OCI-LY3 (cell line): ENCODE measurements around the gene MED20.
A peak's percentile ranks its signal among the peaks of the same experiment; 100 is the strongest.

Source experiments
- H2AFZ ChIP-seq: fragments of 200-600, 300-600 bp; shearing (Covaris generic); 2 replicates; pipeline ENCODE4 v1.6.0; 2014; ENCODE audit warnings: antibody characterized with exemption, low read depth, low read length
- H3K27ac ChIP-seq: fragments of 200-600, 300-600 bp; sonication (generic); 2 replicates; pipeline ENCODE4 v1.5.1; 2014; ENCODE audit warnings: mild to moderate bottlenecking, low read length, moderate library complexity, mixed read lengths
- H3K27me3 ChIP-seq: fragments of 200-600, 300-600 bp; sonication (generic); 2 replicates; pipeline ENCODE4 v1.6.1; 2014; ENCODE audit warnings: low read depth, low read length, mixed read lengths
- H3K36me3 ChIP-seq: fragments of 200-600, 300-600 bp; sonication (generic); replicated peaks from 2 replicates; pipeline ENCODE3; 2014; ENCODE audit warnings: low read depth, low read length, mixed read lengths
- H3K4me1 ChIP-seq: fragments of 300-600, 200-600 bp; sonication (generic); 2 replicates; pipeline ENCODE4 v1.6.1; 2014; ENCODE audit warnings: low read length, mixed read lengths
- H3K4me2 ChIP-seq: fragments of 200-600, 300-600 bp; sonication (generic); 2 replicates; pipeline ENCODE4 v1.6.1; 2014; ENCODE audit warnings: low read length, mixed read lengths
- H3K4me3 ChIP-seq: fragments of 300-600, 200-600 bp; sonication (generic); 2 replicates; pipeline ENCODE4 v1.5.1; 2014; ENCODE audit warnings: antibody characterized with exemption, mild to moderate bottlenecking, low read length, moderate library complexity
- H3K79me2 ChIP-seq: fragments of 300-600, 200-600 bp; shearing (Covaris generic); 2 replicates; pipeline ENCODE4 v1.6.1; 2014; ENCODE audit warnings: mild to moderate bottlenecking, low read length, mixed read lengths
- H3K9ac ChIP-seq: fragments of 300-600, 200-600 bp; shearing (Covaris generic); 2 replicates; pipeline ENCODE4 v1.6.0; 2014; ENCODE audit warnings: mild to moderate bottlenecking, low read length, moderate library complexity
- H3K9me3 ChIP-seq: fragments of 200-600, 300-600 bp; shearing (Covaris generic); 2 replicates; pipeline ENCODE4 v1.6.1; 2014; ENCODE audit warnings: low read length, mixed read lengths; ENCODE audit not compliant: insufficient read depth
- H4K20me1 ChIP-seq: fragments of 200-600, 300-600 bp; sonication (generic); 2 replicates; pipeline ENCODE4 v1.6.1; 2016; ENCODE audit warnings: low read length, mixed read lengths; ENCODE audit not compliant: insufficient read depth
- EZH2phosphoT487 ChIP-seq: fragments of 200-600 bp; shearing (Covaris generic); IDR thresholded peaks from 2 replicates; pipeline ENCODE4 v1.6.1; 2018; ENCODE audit warnings: antibody characterized with exemption, mixed run types, low read depth
- TF ChIP-seq, protein P1 (sequence below): fragments of 200-600, 300-600 bp; sonication (generic); IDR thresholded peaks from 2 replicates; pipeline ENCODE4 v1.5.1; 2014; ENCODE audit warnings: antibody characterized with exemption, low read length, low read depth

Gene MED20, protein sequence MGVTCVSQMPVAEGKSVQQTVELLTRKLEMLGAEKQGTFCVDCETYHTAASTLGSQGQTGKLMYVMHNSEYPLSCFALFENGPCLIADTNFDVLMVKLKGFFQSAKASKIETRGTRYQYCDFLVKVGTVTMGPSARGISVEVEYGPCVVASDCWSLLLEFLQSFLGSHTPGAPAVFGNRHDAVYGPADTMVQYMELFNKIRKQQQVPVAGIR

GRCh38 chr6:41920921-41921711 lies at the start of gene MED20, which contains the start of gene BYSL:
Gene MED20 (minus strand): TSS chr6:41921139. CDS start chr6:41921018, 121 bp downstream.
Gene BYSL (plus strand): TSS chr6:41921499. CDS start chr6:41921563, 64 bp downstream.
- H3K79me2 ChIP-seq, result peaks cover 74% of the 10 kb centered on the region
- TF ChIP-seq, protein P1, sequence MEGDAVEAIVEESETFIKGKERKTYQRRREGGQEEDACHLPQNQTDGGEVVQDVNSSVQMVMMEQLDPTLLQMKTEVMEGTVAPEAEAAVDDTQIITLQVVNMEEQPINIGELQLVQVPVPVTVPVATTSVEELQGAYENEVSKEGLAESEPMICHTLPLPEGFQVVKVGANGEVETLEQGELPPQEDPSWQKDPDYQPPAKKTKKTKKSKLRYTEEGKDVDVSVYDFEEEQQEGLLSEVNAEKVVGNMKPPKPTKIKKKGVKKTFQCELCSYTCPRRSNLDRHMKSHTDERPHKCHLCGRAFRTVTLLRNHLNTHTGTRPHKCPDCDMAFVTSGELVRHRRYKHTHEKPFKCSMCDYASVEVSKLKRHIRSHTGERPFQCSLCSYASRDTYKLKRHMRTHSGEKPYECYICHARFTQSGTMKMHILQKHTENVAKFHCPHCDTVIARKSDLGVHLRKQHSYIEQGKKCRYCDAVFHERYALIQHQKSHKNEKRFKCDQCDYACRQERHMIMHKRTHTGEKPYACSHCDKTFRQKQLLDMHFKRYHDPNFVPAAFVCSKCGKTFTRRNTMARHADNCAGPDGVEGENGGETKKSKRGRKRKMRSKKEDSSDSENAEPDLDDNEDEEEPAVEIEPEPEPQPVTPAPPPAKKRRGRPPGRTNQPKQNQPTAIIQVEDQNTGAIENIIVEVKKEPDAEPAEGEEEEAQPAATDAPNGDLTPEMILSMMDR, result peak; percentile 96
- no peak for TF ChIP-seq EZH2phosphoT487
- peak within 1 kb of the TSS; percentile 87 for H3K9ac ChIP-seq
- peaks cover 28% of the 10 kb centered on the region for H3K4me1 ChIP-seq
- peak within 1 kb of the TSS; percentile 95 for H3K4me2 ChIP-seq
- H3K27ac ChIP-seq, result peak within 1 kb of the TSS; percentile 76
- H2AFZ ChIP-seq, result peak within 1 kb of the TSS; percentile 99
- H3K9me3 ChIP-seq, result no peaks in the 10 kb centered on the region
- peaks cover 21% of the 10 kb centered on the region for H3K36me3 ChIP-seq
- H4K20me1 ChIP-seq, result no peaks in the 10 kb centered on the region
- peak within 1 kb of the TSS; percentile 88 for H3K4me3 ChIP-seq
- H3K27me3 ChIP-seq, result no peaks in the 10 kb centered on the region

DNA sequence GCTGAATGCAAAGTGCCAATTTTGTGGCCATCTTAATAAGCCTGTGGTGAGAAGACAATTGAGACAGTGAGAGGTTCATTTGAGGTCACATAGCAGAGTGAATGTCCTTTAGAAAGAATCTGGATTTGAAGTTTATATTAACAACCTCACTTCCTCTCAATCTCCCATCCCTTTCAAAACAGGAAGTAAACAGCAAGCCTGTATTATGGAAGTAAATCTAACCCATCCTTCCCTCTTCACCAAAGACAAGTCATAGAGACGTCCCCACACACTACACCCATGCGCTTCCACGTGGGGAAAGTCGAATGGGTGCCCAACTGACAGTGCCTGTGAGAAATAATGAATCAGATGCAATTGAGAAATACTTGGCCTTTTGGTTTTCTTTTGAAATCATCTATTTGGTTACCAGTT lies 49.5 kb upstream of the MED20 start:
- Histone ChIP-seq H3K9ac (no peak overlapping the region), H2AFZ (no peak overlapping the region), H3K27me3 (no peaks in the 10 kb centered on the region), H3K79me2 (no peaks in the 10 kb centered on the region), H3K27ac (no peak overlapping the region), H3K4me1 (no peaks in the 10 kb centered on the region), H3K4me2 (no peak overlapping the region), H3K4me3 (no peak overlapping the region), H3K36me3 (no peaks in the 10 kb centered on the region), H4K20me1 (no peaks in the 10 kb centered on the region), H3K9me3 (no peaks in the 10 kb centered on the region)
- TF ChIP-seq, protein P1, result no peak
- TF ChIP-seq EZH2phosphoT487, result no peak

DNA sequence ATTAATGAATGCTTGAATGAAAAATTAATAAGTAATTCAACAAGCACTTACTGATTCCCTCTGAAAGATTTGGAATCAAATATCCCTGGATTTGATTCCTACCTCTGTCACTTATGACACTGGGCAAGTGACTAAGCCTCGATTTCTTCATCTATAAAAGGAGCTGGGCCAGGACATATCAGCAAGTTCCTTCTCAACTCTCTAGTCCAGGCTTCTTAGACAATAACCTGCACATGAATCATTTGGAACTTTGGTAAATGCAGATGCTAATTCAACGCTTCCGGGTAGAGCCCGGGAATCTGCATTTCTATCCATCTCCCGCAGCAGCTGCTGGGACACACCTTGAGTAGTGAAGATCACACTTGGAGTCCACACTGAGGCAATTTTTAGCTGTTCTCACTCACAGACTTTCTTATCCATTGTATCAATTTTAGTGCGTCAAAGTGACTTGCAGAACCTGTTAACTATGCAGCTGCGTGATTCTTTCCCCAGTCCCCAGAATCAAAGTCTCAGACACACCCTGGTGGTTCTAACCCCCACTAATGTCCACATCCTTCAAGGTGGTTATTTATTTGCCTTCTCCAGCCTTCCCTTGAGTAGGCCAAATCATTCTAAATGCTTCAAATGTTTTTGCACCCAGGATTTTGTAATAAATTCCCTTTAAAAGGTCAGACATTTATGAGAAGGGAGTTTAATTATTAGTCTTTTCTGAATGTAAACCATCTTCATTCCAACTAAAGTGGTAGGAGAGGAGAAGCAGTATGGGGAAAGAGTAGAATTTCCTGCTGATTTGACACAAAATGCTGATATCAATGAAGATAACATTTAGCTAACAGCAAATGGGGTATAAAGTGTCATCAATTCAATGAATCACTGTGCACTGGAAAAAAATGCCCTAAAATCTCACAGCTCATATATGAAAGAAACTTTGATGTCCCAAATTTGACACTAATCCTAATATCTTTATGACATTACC lies 46.7 kb upstream of the MED20 start:
- Histone ChIP-seq H3K79me2 (no peaks in the 10 kb centered on the region), H3K4me3 (no peak overlapping the region), H3K9me3 (no peaks in the 10 kb centered on the region), H3K4me1 (no peaks in the 10 kb centered on the region), H3K27ac (no peak overlapping the region), H2AFZ (no peak overlapping the region), H4K20me1 (no peaks in the 10 kb centered on the region), H3K9ac (no peak overlapping the region), H3K36me3 (no peaks in the 10 kb centered on the region), H3K4me2 (no peak overlapping the region), H3K27me3 (no peaks in the 10 kb centered on the region)
- TF ChIP-seq, protein P1, result no peak
- TF ChIP-seq EZH2phosphoT487, result no peak

GRCh38 chr6:41966961-41967311 lies 46.0 kb upstream of the MED20 start:
- no peaks in the 10 kb centered on the region for H3K9me3 ChIP-seq
- no peaks in the 10 kb centered on the region for H3K36me3 ChIP-seq
- H4K20me1 ChIP-seq, result no peaks in the 10 kb centered on the region
- H3K27ac ChIP-seq, result no peak overlapping the region
- no peak overlapping the region for H3K9ac ChIP-seq
- TF ChIP-seq, protein P1, result no peak
- no peak for TF ChIP-seq EZH2phosphoT487
- H3K4me1 ChIP-seq, result no peaks in the 10 kb centered on the region
- H3K4me2 ChIP-seq, result no peak overlapping the region
- H2AFZ ChIP-seq, result no peak overlapping the region
- H3K27me3 ChIP-seq, result no peaks in the 10 kb centered on the region
- H3K79me2 ChIP-seq, result no peaks in the 10 kb centered on the region
- no peak overlapping the region for H3K4me3 ChIP-seq
